ENCODE data around the gene PIK3C2A.

Gene PIK3C2A

GRCh38 chr11:17211286-17211685 lies 3.5 kb upstream of the PIK3C2A start:
- no peak for DNase-seq (ENCODE audit: low read depth in 2 of 2)

GRCh38 chr11:17209939-17210245 lies 2.1 kb upstream of the PIK3C2A start:
- DNase-seq (ENCODE audit: low read depth in 2 of 2) = no peak

GRCh38 chr11:17208257-17208999 lies 642 bp upstream of the PIK3C2A start:
- no peak for DNase-seq (ENCODE audit: low read depth in 2 of 2)

GRCh38 chr11:17206463-17206862 lies 1.3 kb downstream of the PIK3C2A start:
- DNase-seq (ENCODE audit: low read depth in 2 of 2) = no peak

GRCh38 chr11:17197431-17197898 lies 10.3 kb downstream of the PIK3C2A start:
- no peak for DNase-seq (ENCODE audit: low read depth in 2 of 2)

- no peak for DNase-seq (ENCODE audit: low read depth in 2 of 2)
Observed at GRCh38 chr11:17188675-17189074, 19.1 kb downstream of the PIK3C2A start.

GRCh38 chr11:17186932-17187692 lies 20.7 kb downstream of the PIK3C2A start:
- no peak for DNase-seq (ENCODE audit: low read depth in 2 of 2)

GRCh38 chr11:17185938-17186337 lies 21.8 kb downstream of the PIK3C2A start:
- no peak for DNase-seq (ENCODE audit: low read depth in 2 of 2)

- DNase-seq (ENCODE audit: low read depth in 2 of 2) = no peak
Observed at GRCh38 chr11:17184882-17185587, 22.8 kb downstream of the PIK3C2A start.

GRCh38 chr11:17183836-17184235 lies 23.9 kb downstream of the PIK3C2A start:
- no peak for DNase-seq (ENCODE audit: low read depth in 2 of 2)

GRCh38 chr11:17179970-17180369 lies 27.8 kb downstream of the PIK3C2A start:
- DNase-seq (ENCODE audit: low read depth in 2 of 2) = no peak

GRCh38 chr11:17173332-17173731 lies 34.5 kb downstream of the PIK3C2A start:
- no peak for DNase-seq (ENCODE audit: low read depth in 2 of 2)

- no peak for DNase-seq (ENCODE audit: low read depth in 2 of 2)
Observed at GRCh38 chr11:17171916-17172315, 35.9 kb downstream of the PIK3C2A start.

GRCh38 chr11:17171343-17171742 lies 36.4 kb downstream of the PIK3C2A start:
- no peak for DNase-seq (ENCODE audit: low read depth in 2 of 2)

GRCh38 chr11:17169876-17170275 lies 37.9 kb downstream of the PIK3C2A start:
- DNase-seq (ENCODE audit: low read depth in 2 of 2) = no peak

GRCh38 chr11:17165247-17165890 lies 42.4 kb downstream of the PIK3C2A start:
- no peak for DNase-seq (ENCODE audit: low read depth in 2 of 2)

GRCh38 chr11:17164361-17165246 lies 43.2 kb downstream of the PIK3C2A start:
- no peak for DNase-seq (ENCODE audit: low read depth in 2 of 2)

- no peak for DNase-seq (ENCODE audit: low read depth in 2 of 2)
Observed at GRCh38 chr11:17163736-17164135, 44.0 kb downstream of the PIK3C2A start.

- DNase-seq (ENCODE audit: low read depth in 2 of 2) = no peak
Observed at GRCh38 chr11:17163291-17163690, 44.5 kb downstream of the PIK3C2A start.

- DNase-seq (ENCODE audit: low read depth in 2 of 2) = no peak
Observed at GRCh38 chr11:17162376-17162775, 45.4 kb downstream of the PIK3C2A start.

GRCh38 chr11:17161515-17161914 lies 46.3 kb downstream of the PIK3C2A start:
- no peak for DNase-seq (ENCODE audit: low read depth in 2 of 2)
